Medulla oblongata (tissue), 1 donor: ENCODE data around the gene MOXD1.

Source experiments
- DNase-seq: peaks from one replicate; pipeline ENCODE4 v3.0.0-alpha.2; 2015; ENCODE audit errors: extremely low spot score

MOXD1 gene

DNA sequence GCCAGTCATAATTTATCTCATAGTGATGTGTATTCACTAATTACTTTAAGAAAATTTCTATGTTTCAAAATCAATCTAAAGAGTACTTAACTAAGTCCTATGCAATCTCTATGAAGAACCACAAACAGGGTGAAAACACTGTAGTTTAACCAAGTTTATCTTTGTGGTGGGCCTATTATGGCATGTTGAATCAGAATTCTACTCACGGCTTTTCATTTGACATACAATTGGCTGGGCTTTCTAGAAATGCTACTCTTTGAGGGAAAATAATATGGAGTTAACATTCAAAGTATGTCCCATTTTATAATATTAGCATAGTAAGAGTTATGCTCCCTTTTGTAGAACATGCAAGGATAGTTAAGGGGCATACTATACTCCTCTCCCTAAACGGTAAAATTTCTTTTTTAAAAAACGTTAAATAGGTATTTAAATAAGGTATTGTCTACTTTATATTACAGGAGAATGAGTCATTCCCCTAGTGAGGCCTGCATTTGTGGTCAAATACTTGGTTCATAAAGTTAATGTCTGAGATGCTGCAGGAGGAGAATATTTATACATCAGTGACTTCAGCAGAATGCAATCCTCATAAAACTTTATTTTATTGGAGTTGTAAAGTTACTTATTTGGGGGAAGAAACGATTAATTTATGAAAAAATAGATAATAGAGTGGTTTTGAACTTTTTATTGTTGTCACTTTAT lies 1.8 kb downstream of the MOXD1 start:
- no peak for DNase-seq

DNA sequence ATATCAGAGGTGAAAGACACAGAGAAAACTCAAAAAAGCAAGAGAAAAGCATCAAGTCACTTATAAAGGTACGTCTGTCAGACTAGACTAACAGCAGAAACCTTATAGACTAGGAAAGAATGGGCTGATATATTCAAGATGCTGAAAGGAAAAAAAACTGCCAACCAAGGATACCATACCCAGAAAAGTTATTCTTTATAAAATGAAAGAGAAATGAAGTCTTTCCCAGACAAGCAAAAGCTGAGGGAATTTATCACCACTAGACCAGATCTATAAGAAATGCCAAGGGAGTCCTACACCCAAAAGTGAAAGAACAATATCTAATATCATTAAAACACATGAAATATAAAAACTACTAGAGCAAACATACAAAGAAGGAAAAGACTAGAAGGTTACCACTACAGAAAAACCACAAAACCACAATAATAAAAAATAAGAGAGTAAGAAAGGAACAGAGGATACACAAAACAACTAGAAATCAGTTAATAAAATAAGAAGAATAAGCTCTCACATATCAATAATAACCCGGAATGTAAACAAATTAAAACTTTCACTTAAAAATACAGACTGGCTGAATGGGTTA lies 6.2 kb downstream of the MOXD1 start:
- DNase-seq: no peak

DNA sequence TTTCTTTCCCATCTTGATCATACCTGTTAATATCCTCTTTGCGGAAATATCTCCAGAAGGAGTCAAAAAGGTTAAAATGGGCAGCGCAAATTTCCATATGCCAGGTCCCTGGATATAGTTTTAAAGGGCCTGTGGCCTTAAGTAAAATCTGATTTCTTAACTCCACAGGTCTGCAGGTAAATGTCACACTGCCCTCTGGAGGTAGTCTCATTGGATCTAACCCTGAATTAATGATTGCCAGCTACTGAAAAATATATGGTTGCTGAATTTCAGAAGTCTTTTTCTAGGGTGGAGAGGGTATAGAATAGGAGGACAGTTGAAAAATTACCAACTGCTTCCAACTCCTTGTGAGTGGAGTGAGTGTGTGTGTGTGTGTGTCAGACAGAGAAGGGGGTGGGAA lies 8.5 kb downstream of the MOXD1 start:
- no peak for DNase-seq

DNA sequence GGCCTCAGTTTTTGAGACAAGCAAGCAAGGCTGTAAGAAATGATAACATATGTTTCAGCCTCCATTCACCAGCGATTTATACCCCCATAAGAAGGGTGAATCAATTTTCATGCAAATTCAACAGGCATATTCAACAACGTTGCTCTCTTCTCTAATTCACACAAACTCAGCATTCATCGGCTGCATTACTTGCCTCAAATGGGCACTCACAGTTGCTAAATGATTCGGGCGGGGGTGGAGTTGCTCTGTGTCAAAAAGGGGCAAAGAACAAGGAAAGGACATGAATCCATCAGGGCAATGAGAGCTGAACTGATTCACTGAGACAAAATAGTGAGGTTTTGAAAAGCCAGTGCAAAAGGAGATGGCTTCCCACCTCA lies 9.0 kb downstream of the MOXD1 start:
- peak; percentile 16 for DNase-seq

DNA sequence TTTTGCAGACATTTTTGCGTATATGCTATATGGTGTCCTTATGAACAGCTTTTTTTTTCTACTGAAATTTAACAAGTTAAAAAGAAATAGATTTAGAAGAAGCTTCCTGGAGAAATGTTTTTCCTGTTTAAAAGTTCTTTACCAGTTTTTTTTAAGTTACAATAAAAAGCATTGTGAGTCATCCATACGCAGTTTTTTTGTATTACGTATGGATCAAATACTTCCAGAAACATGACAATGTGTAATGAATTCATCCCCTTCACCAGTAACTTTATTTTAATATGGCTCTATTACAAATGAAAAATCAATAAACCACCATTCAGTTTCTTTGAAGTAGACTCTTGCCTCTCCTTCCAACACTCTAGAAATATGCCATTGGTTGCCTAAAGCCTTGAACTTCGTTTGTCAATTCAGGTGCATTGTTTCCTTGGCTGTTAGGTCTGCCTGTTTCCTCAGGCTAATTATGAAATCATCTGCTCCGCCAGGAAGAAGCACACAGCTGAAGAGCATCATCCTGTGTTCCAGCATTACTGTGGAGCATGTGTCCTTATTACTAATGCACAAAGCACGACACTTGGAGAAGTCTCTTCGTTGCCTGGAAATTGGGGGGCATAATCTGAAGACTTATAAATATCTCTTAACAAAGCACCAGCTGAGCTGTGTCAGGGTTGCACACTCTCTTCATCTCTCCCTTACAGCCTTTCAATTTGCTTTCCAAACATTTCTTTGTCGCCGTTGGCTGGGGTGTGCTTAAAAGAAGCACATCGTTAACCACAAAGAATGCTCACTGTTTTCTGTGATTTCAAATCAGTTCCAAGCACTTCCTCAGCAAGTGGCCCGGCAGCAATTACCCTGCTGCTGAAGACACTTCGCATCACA lies 9.6 kb downstream of the MOXD1 start:
- peak; percentile 37 for DNase-seq

DNA sequence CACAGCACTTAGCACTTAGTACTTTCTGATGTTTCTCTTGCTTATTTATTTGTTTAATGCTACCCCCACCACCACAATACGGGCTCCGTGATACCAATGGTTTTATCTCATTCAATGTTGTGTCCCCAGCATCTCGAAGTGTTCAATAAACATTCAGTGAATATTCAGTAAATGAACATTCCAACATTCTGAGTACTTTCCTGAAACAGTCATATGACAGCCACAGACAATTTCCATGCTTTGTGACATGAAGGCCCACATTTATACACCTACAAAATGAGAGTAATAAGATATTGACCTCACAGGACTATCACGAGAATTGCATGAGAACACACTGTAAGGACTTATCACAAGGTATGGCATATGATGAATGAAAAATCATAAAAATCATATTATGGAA lies 10.8 kb downstream of the MOXD1 start:
- DNase-seq: no peak

DNA sequence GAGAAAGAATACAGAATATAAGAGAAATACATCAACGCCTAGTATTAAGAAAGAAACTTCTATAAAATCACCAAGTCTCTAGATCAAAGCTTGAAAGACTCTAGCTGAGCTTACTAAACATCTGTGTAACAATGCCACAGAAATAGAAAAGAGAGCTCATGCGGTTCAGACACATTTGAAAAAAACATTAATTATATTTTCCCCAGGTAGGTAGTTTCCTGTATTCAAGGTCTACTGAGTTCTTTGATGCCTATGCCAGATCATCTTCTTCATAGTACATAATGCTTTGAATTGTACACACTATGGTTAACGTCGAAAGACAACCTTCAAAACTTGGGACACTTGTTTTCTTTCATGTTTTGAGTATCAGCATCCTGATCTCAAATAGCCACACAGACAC lies 11.3 kb downstream of the MOXD1 start:
- no peak for DNase-seq

DNA sequence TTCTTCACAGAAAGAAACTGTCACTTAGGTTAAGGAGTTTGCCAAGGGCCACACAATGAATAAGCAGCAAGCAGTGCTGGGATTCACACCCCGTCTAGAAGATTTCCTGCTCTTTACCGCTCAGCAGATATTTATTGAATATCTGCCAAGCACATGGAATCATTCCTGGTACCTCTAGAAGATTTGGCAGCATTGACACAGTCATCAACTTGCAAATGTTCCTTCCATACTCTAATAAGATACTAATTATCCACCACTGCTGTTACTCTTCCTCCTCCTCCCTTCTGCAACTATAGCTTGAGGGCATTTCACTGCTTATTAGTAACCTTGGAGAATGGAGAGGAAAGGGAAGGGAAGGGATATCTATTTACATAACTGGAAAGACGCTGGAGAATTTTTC lies 13.0 kb downstream of the MOXD1 start:
- no peak for DNase-seq

DNA sequence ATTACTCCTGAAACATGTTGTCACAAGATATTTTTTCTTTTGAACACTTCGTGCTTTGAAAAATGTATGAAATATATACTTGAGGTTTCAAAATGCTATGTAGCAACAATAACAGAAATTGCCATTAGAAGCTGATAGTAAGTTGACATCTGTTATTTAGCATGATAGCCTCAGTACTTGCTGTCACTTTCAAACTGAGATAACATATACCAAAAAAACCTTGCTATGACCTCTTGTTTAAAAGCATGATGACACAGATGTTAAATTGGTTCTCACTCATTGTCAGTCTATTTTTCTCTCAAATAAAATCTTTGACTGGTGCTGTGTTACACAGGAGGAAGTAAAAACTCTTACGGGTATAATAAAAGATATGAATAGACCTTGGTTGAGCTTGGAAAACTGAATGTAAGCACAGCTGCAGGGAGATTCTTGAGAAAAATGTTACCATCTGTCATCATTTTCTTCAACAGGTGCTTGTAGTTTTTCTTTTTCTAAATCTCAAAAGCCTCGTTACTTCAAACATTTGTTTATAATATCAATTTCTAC lies 18.6 kb downstream of the MOXD1 start:
- DNase-seq: no peak

DNA sequence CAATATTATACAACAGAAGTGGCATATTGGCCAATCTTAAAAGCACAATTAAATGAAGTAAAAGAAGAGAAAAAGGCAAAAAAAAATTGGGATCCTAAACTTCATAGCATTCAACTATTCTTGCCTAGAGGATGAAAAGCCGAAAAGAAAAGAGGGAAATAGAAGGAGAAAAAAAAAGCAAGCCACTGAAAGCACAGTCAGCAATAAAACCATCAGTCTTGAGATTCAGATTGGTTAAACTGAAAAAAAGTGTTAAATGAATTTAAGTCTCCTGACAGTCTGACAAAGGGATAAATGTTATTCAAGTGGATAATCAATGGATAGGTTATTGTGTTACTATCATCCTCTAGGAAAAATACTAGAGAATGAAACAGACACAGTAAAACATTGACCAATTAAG lies 19.9 kb downstream of the MOXD1 start:
- DNase-seq: no peak

DNA sequence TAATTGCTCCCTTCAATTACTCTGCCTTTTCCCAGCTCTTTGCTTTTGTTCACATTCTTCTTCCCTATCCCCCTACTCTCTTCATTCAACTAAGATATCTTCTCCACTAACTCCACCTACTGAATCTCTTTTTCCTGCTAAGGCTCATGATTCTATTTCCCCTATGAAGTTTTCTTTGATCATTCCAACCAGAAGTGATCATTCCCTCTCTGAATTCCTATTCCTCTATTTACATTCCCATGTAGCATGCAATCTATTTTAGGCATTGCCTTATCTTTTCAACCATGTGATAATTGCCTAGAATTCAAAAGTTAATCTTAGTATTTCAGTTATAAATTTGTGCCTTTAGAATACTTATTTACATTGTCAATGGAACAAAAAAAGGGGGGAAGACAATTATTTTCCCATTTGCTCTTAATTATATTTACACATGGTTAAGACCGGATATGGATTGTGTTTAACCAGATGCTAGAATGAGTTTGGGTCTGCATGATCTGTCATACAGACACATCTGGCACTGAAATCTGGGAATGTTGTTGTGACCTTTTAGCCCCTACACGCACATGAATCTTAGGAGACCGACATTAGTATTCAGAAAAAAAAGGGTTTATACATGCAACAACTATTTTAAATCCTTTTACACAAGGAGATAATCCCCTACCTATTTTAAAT lies 20.8 kb downstream of the MOXD1 start:
- DNase-seq: no peak

DNA sequence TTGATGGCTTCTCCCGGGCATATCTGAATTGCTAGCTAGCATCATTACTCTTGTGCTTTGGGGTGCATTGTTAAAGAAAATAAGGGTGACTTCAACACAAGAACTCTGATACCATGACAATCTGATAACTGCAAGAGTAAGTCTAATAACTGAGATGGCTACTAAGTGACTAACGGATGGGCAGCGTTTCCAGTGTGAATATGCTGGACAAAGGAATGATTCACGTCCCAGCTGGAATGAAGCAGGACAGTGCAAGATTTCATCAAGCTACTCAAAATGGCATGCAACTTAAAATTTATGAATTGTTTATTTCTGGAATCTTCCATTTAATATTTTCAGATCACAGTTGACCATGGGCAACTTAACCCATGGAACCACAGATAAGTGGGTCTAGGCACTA lies 31.7 kb downstream of the MOXD1 start:
- DNase-seq: peak; percentile 54

DNA sequence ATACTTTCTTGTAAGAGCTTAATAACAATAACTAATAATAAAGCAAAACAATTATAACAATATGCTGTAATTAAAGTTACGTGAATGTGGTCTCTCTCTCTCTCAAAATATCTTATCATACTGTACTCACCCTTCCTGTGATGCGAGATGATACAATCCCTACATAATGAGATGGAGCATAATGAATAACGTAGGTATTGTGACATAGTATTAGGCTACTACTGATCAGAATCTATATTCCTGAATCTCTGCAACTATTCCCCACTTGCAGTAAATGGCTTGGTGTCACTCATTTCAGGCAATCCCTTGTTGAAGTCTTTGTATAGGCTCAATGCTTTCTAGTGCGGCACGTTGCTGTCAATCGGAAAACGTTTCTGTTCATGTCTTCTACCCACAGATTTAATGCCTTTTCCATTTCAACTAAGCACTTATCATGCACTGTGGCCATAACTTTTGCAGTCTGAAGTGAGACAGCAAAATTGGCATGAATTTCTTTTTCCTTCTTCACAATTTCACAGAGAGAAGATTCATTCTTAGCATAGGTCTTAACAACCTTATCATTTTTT lies 32.3 kb downstream of the MOXD1 start:
- no peak for DNase-seq

DNA sequence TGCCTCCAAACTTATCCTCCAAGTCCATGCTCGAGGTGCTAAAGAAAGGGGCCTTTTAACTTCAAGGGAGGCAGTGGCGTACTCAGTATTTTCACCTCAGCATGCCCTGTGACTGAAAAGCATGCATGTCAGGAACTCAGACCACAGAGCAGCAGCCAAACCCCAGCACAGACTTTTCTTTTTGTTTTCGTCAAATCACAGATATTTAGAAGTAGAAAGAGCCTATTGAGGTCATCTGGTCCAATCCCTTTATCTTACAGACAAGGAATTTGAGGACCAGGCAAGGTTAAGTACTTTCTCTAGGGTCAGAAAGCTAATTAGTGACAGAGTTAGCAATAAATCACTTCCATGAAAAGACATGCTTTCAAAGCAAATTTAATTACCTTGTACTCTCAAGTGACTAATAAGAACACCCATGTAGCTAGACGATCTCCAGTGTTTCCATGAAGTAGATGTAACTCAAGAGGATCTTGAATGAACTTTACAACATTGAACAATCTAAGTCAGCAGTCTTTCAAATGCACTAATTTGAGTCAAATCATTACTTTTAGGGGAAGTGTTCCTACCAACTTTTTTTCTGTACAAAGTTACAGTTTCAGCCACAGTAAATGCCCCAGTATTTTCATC lies 35.9 kb downstream of the MOXD1 start:
- DNase-seq: peak; percentile 34

DNA sequence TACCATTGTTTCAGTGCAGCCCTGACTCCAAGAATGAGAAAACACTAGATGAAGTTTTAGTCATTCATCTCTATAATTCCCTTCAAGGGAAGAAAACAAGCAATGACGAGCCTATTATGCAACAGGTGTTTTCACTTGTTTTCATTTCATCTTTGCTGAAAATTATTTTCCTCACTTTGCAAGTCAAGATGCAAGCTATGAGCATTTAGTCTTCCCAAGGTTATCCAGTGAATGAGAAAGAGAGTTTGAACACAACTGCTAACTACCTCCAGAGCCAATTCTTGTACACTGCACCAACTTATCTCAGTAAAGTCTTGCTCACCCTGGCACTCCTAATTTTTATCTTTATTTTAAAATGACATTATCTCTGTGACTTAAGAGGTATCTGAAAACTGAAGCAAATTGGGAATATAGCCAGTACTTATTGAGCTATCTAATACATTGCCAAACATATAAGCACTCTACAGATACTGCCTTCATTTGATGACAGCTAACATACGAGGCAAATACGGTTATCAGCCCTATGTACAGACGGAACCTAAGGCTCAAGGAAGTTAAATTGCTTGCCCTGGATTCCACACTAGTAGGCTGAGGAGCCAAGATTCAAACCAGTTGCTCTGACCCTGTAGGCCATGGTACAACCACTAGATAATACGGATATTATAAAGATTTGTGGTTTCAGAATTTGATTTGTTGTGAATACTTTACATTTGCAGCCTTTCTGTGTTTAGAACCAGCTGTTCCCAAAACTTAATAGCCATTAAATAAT lies 36.8 kb downstream of the MOXD1 start:
- no peak for DNase-seq

DNA sequence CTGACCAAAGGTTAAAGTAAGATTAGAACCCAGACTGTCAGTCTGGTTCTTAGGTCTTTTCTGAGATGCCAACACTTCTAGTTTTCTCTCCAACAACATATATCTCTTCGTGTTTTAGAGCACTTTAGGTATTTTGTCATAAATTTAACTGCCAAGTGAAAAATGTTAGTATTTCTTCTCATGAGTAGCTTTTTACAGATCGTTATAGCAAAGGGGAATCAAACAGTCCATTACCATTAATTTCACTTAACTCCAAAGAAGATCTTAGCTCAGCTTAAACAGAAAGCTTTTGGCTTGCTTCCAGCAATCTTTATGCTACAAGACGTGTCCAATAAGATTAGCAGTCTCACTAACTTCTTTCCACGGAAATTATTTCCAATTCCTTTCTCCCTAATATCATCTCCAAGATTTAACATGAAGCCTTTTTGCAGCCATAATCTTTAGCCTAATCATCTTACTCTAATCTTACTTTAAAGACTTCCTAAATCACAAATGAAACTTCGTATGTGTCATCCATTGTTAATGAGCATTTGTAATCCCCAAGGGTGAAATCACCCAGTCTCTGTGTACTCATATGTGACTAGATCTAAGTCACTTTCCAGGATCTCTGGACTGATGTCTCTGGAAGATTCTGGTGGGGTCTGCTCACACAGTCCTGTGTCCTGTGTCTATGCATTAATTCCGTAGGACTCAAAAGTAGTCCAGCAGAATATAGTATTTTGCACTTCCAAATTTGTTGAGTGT lies 38.7 kb downstream of the MOXD1 start:
- no peak for DNase-seq

DNA sequence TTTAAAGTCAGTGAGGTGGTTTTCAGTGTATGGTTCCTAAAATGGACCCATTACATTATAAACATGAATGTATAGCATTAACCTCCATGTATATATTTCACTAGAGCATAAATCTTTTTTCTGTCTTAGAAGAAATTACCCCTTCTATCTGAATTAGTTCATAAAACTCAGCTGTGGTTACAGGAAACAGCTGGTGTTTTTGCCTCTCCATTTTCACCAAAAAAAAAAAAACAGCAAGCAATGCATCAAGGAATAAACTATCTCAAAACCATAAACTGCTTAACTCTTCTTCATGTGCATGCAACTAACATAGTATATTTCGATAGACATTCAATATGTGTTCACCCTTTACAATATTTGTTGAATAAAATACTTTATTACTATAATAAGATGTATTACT lies 40.2 kb downstream of the MOXD1 start:
- no peak for DNase-seq

DNA sequence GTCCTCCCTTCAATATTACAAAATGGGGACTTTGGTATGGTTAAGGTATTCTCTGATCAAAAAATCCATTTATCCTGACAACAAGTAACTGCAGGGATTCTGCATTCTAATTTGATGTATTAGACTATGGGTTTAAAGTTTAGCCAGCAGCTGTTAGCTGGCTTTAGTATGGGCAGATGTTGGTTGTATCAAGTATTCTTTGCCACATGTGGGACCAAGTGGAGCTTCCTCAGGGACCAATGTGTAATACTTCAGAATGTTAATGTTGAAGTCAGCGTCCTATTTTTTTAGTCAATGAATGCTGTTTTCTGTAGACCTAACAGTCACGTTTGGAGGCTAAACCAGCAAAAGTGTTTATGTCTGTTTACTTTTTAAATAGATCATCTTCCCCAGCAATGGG lies 41.4 kb downstream of the MOXD1 start:
- no peak for DNase-seq

DNA sequence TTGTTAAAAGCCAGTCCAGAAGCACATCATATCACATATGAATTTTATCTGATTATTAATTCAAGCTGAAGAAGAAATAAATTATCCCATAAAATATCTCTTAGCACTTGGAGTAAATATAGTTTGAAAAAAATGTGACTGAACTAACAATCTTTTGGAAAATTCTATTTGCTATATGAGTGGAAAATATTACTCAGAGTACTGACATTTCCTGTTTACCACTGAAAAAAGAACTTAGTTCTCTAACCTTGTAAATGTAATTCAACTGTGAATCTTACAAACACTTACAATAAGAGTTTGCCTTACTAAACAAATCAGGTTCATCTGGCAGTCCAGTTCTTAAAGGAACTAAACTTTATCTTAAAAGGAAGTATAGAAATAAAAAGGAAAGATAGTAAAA lies 44.2 kb downstream of the MOXD1 start:
- no peak for DNase-seq
